HL-60/S4 treated with phorbol 12-myristate 13-acetate at 8.2 ng/mL for 4 days and 3 days (cell line): Measurements from ENCODE around the gene CRTC1.

ENCODE experiments used
- in situ Hi-C: fragments of 300-500 bp; cut with MboI; formaldehyde crosslinking; loops from 2 replicates; pipeline ENCODE4 v1.15.0; 2022; ENCODE audit warnings: low sequenced_read_pairs

The CRTC1 gene, protein sequence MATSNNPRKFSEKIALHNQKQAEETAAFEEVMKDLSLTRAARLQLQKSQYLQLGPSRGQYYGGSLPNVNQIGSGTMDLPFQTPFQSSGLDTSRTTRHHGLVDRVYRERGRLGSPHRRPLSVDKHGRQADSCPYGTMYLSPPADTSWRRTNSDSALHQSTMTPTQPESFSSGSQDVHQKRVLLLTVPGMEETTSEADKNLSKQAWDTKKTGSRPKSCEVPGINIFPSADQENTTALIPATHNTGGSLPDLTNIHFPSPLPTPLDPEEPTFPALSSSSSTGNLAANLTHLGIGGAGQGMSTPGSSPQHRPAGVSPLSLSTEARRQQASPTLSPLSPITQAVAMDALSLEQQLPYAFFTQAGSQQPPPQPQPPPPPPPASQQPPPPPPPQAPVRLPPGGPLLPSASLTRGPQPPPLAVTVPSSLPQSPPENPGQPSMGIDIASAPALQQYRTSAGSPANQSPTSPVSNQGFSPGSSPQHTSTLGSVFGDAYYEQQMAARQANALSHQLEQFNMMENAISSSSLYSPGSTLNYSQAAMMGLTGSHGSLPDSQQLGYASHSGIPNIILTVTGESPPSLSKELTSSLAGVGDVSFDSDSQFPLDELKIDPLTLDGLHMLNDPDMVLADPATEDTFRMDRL

DNA sequence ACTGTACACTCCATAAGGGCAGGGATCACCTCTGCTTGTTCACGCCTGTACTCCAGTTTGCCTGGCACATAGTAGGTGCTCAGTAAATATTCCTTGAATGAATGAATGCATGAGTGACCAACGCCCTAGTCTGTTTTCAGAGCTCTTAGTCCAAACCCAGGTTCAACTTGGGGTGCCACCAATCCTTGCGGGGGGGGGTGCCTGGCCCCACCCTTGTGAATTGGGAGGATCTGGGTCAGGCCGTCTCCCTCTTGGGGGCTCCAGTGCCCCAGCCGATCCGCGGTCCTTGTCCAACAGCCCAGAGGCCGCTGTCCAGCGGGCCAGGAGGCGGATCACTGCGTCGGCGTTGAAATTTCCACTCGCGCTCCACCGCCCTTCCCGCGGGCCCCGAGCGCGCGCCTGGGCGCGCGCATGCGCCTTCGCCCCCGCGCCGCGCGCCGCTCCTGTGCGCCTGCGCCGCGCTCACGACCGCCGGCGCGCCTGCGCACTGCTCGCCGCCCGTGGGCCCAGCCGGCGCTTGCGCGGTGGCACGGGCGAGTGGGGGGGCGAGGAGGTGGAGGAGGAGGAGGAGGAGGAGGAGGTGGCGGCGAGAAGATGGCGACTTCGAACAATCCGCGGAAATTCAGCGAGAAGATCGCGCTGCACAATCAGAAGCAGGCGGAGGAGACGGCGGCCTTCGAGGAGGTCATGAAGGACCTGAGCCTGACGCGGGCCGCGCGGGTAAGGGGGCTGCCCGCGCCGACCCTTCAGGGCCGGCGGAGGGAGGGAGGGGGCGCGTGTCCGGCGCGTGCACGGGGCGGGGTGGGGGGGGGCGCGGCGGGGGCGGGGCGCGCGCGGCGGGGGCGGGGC lies at the start of gene CRTC1:
Gene CRTC1, plus strand, starts transcription at position 572 of the 849 bp plus-strand sequence. Its CDS starts 23 bp downstream, at position 595.
- in situ Hi-C loops: no loop called here

GRCh38 chr19:18634612-18635297 lies 48.7 kb upstream of the CRTC1 start:
- in situ Hi-C loops: no loop called here

GRCh38 chr19:18635831-18636182 lies 47.7 kb upstream of the CRTC1 start:
- in situ Hi-C loops: no loop called here

GRCh38 chr19:18636183-18636968 lies 47.1 kb upstream of the CRTC1 start:
- in situ Hi-C loops: no loop called here

- in situ Hi-C loops: no loop called here
These were observed 46.4 kb upstream of the CRTC1 start, which contains the start of gene KLHL26 for GRCh38 chr19:18636969-18637629. Gene KLHL26, plus strand, starts transcription at chr19:18637028. Its CDS starts 27 bp downstream, at chr19:18637055.

- in situ Hi-C loops: no loop called here
These were observed 45.5 kb upstream of the CRTC1 start for GRCh38 chr19:18637673-18638630.

DNA sequence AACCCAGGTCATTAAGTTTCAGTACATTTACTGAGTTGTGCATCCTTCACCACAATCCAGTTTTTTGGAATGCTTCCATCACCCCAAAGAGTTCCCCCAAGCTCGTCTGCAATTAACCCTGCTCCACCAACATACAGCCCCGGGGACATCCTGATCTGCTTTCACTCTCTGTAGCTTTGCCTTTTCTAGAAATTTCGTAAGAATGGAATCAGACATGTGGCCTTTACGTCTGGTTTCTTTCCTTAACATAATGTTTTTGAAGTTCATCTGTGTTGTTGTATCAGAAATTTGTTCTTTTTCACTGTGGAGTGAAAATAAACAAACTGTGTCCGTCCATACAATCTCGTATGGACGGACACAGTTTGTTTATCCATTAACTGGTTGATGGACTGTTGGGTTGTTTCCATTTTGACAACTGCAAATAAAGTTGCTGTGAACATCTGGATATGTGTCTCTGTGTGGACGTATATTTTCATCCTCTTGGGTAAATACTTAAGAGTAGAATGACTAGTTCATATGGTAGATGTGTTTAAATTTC lies 43.7 kb upstream of the CRTC1 start:
- in situ Hi-C loops: no loop called here

DNA sequence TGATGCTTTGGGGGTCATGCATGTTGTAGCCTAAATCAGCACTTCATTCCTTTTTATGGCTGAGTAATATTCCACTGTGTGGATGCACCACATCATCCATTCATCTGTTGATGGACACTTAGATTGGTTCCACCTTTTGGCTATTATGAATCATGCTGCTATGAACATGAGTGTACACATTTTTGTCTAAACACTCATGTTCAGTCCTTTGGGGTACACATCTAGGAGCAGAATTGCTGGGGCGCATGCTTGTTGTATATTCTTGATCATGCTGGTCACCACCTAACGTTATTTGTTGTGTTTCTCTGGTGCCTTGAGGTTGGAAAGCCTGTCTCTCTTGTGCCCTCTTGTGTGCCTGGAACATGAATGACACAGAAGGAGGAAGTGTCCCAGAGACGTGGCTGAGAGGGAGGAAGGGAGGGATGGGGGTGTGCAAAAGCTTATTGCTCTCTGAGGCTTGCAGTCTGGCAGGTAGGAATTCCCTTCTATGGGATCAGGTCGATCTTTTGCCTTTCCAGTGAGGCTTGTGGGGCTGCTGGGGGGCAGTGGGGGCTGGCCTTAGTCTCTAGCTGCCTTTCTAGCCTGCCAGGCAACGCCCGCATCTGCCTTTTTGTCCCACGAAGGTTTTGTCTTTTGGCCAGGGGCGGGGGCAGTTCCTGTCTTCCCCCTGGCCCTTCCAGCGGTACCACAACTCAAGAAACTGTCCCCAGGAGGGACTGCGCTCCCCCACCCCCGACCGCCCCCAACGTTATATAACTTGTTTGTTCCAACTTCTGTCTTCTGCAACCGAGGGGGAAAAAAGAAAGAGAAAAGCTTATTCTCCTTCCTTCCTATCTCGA lies 39.1 kb upstream of the CRTC1 start:
- in situ Hi-C loops: no loop called here

- in situ Hi-C loops: no loop called here
These were observed 38.4 kb upstream of the CRTC1 start for GRCh38 chr19:18645035-18645511.

DNA sequence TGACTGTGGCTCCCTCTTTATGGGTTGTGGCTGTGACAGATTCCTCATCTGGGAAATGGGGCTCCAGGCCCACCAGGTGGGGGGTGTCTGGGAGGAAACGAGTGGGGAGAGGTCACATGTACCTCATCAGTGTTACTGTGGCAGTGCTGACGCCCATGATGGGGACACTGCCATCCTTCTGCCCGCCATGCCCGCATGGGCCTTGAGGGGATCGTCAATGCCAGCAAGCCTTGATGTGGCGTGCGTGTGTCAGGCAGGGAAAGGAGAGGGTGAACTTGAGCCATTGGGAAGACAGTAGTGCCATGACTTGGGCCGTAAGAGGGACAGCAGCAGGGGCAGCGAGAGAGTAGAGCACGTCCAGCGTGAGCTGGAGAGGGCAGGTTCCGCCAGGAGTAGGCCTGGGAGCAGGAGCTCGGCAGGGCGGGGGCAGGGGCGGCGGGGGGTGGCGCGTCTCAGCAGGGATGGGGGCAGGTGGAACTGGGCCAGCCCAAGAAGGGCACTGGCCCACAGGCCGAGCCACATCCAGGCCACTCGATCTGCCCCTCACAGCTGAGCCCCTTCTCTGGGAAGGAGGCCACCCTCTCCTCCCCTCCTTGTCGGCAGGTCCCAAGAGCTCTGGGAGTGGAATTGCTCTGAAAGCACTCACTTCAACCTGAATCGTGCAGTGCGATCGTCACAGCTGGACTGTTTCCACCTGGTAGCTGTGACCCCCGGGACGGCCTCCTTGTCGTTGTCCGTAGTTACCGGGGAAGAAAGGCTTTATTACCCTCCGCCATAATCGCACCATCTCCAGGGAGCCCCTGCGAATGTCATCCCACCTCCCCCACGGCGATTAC lies 36.7 kb upstream of the CRTC1 start:
- in situ Hi-C loops: no loop called here

GRCh38 chr19:18647371-18647767 lies 36.1 kb upstream of the CRTC1 start:
- in situ Hi-C loops: no loop called here

GRCh38 chr19:18647807-18648206 lies 35.7 kb upstream of the CRTC1 start:
- in situ Hi-C loops: no loop called here

- in situ Hi-C loops: no loop called here
These were observed 34.5 kb upstream of the CRTC1 start for GRCh38 chr19:18648973-18649315.

DNA sequence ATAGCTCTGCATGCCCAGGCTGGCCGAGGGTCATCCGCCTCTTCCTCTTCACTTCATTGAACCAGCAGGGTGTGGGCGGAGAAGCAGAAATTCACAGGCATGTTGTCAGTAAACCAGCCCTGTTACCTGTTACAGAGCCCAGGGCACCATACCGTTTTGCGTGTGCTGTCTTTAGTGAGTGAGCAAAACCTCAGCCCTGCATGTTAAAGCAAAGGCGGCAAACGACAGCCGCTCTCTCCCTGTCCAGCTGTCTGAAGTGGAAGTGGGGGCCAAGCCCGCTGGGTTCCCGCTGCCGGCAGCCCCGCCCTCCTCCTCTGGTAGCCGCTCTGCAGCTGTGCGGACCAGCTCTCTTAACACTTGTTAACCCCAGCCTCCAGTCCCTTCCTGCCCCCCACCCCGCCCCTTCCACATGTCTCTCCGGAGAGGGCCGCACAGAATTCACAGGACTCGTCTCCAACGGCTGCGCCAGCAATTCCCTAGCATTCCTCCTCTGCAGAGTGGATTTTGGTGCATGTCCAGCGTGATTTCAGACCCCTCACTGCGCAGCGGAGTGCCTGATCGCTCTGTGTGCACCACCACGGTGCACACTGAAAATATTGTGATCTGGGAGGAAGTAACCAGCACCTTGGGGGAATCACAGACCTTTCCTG lies 34.0 kb upstream of the CRTC1 start:
- in situ Hi-C loops: no loop called here

- in situ Hi-C loops: no loop called here
These were observed 33.5 kb upstream of the CRTC1 start for GRCh38 chr19:18650021-18650390.

- in situ Hi-C loops: no loop called here
These were observed 32.9 kb upstream of the CRTC1 start for GRCh38 chr19:18650468-18651041.
